Hepatocyte (in vitro differentiated cells): ENCODE measurements around the gene P3R3URF.

Experiments used
- EZH2 ChIP-seq: fragments of 200-600 bp; sonication (generic); IDR thresholded peaks from 2 replicates; pipeline ENCODE4 v1.6.1; 2016; ENCODE audit warnings: antibody characterized with exemption, mild to moderate bottlenecking, borderline replicate concordance
- EZH2phosphoT487 ChIP-seq: fragments of 200-600 bp; sonication (generic); IDR thresholded peaks from one replicate; pipeline ENCODE4 v1.6.1; 2018; ENCODE audit warnings: antibody characterized with exemption, mild to moderate bottlenecking, low read depth, moderate library complexity; ENCODE audit not compliant: unreplicated experiment, severe bottlenecking
- TF ChIP-seq, protein P1 (sequence below): fragments of 200-600 bp; sonication (generic); IDR thresholded peaks from 2 replicates; pipeline ENCODE4 v1.5.1; 2016; ENCODE audit warnings: antibody characterized with exemption, mild to moderate bottlenecking; ENCODE audit not compliant: poor library complexity

DNA sequence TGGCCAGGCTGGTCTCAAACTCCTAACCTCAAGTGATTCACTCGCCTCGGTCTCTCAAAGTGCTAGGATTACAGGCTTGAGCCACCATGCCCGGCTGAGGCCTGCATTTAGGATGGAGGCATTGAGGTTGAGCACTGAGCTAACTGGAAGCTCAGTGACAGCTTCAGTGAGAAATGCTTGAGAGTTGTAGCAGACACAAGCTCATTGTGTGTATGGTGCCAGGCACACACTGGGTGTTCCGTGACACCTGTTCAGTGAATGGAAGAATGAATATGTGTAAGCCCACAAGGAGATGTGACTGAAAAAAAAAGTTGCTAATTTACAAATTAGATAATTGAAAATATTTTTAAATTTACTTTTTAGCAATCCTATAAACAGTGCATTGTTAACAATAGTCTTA lies 48.7 kb upstream of the P3R3URF start:
- TF ChIP-seq, protein P1, sequence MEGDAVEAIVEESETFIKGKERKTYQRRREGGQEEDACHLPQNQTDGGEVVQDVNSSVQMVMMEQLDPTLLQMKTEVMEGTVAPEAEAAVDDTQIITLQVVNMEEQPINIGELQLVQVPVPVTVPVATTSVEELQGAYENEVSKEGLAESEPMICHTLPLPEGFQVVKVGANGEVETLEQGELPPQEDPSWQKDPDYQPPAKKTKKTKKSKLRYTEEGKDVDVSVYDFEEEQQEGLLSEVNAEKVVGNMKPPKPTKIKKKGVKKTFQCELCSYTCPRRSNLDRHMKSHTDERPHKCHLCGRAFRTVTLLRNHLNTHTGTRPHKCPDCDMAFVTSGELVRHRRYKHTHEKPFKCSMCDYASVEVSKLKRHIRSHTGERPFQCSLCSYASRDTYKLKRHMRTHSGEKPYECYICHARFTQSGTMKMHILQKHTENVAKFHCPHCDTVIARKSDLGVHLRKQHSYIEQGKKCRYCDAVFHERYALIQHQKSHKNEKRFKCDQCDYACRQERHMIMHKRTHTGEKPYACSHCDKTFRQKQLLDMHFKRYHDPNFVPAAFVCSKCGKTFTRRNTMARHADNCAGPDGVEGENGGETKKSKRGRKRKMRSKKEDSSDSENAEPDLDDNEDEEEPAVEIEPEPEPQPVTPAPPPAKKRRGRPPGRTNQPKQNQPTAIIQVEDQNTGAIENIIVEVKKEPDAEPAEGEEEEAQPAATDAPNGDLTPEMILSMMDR: no peak
- TF ChIP-seq EZH2phosphoT487 (no peak), EZH2 (no peak)
